GM19025 (cell line): ENCODE results near the gene C2orf81.
"Not testable (repeated sequence)": the region's sequence is repeated elsewhere in the genome, so short reads cannot be mapped to it uniquely, and the experiment has no call there.

ENCODE experiments used
- ATAC-seq: cut with Tn5 transposase; IDR thresholded peaks from one replicate; pipeline ENCODE4 v1.9.1; 2021; ENCODE audit warnings: mild to moderate bottlenecking, low read depth, moderate library complexity; ENCODE audit not compliant: unreplicated experiment

The C2orf81 gene

GRCh38 chr2:74421221-74421870, at the start of gene C2orf81, which contains the start of gene WDR54:
Gene C2orf81, minus strand, starts transcription at chr2:74421619. Its CDS starts 59 bp downstream, at chr2:74421560.
Gene WDR54, plus strand, starts transcription at chr2:74421730. Its CDS starts 424 bp downstream, at chr2:74422154.
- ATAC-seq = peak; percentile 97

- ATAC-seq = not testable (repeated sequence)
These were observed 49.3 kb upstream of the C2orf81 start for GRCh38 chr2:74470742-74471141.

- no peak for ATAC-seq
These were observed 43.0 kb upstream of the C2orf81 start for GRCh38 chr2:74464406-74464805.

GRCh38 chr2:74462786-74463105, 41.3 kb upstream of the C2orf81 start:
- no peak for ATAC-seq

DNA sequence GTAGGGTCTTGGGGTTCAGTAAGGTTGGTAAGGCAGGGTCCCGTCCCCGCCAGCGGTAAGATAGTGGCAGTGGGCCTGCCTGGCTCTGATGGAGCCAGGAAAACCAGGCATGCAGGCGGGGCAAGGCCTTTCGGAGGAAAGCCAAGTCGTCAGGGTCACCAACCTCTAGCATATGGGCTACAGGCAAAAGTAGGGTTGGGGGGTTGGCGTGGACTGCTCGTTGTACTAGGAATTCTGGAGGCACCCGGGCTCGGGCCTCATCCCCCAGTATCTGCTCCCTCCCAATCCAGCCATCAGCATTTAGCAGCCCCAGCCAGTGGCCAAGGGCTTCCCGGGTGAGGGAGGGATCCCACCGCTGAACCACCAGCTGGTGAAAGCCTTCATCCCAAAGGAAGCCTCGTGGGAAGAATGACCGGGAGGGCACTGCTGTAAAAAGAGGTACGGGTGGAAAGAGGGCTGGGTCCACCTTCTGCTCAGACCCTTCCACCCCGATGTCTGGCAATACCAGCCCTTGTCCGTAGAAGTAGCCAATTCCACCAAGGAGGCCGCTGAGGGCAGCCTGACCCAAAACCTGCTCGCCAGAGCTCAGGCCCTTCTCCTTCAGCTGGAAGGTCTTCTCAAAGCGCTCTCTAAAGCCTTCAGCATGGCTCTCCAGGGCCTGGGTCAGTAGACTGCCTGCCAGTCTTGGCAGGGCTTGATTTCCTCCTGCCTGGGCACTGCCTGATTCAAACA, 40.8 kb upstream of the C2orf81 start:
- ATAC-seq = no peak

GRCh38 chr2:74461187-74462053, 40.0 kb upstream of the C2orf81 start:
- no peak for ATAC-seq

DNA sequence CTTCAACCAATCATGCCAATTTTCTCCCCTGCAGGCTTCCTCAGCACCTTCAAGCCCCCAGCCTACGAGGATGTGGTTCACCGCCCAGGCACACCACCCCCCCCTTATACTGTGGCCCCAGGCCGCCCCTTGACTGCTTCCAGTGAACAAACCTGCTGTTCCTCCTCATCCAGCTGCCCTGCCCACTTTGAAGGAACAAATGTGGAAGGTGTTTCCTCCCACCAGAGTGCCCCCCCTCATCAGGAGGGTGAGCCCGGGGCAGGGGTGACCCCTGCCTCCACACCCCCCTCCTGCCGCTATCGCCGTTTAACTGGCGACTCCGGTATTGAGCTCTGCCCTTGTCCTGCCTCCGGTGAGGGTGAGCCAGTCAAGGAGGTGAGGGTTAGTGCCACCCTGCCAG, 38.8 kb upstream of the C2orf81 start:
- ATAC-seq = not testable (repeated sequence)

DNA sequence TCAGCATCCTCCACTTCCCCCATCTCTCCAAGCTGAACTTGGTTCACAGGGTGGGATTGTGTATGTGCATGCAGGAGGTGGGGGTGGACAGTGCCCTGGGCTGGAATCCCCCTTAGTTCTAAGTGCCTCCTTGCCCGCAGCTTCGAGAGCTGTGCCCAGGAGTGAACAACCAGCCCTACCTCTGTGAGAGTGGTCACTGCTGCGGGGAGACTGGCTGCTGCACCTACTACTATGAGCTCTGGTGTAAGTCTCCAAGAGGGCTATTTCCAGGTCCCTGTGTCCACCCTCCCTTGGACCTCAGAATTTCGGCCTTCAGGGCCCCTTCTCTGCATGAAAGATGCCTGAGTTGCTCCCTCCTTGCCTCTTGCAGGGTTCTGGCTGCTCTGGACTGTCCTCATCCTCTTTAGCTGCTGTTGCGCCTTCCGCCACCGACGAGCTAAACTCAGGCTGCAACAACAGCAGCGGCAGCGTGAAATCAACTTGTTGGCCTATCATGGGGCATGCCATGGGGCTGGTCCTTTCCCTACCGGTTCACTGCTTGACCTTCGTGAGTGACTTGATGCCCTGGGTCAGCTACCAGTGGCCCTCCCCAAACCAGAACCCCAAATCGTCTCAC, 38.2 kb upstream of the C2orf81 start:
- ATAC-seq = not testable (repeated sequence)

DNA sequence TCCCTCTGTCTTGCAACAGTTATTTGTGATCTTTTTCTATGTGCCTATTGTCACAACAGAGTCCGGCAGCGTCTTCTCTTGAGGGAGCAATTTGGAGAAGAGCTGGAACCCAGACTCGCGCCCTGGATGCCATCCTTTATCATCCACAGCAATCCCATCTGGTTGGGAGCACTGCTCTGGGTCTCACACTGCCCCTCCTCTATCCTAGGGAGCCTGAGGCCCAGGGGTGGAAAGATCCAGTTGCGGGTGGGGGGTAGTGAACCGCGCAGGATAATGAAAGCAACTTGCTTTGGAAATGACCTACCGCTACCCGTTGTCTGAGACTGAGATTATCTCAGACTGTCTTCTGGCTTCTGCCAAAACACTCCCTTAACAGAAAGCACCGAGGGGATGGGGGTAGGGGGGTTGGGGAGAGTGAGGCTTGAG, 37.5 kb upstream of the C2orf81 start:
- ATAC-seq = no peak

- ATAC-seq = peak; percentile 83
These were observed 36.9 kb upstream of the C2orf81 start, which contains the start of gene WBP1 for GRCh38 chr2:74458132-74458937. Gene WBP1, plus strand, starts transcription at chr2:74458438. Its CDS starts 165 bp downstream, at chr2:74458603.

DNA sequence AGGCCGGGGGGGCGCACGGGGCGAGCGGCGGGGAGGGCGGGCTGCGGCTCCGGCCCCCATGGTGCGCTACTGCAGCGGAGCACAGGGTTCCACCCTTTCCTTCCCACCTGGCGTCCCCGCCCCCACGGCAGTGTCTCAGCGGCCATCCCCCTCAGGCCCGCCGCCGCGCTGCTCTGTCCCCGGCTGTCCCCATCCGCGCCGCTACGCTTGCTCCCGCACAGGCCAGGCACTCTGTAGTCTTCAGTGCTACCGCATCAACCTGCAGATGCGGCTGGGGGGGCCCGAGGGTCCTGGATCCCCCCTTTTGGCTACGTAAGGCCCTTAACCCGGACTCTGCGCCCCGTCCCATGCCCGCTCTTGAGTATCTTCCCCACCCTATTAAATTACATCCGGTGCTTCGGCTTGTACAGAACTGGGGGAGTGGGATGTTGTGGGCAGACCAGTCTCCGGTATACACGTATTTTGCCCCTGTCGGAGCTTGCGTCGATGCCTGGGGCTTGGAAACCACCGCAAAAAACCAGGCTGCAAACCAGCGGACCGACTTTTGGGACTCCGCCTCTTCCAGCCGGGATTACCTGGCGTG, 36.2 kb upstream of the C2orf81 start:
- peak; percentile 21 for ATAC-seq

- ATAC-seq = no peak
These were observed 35.7 kb upstream of the C2orf81 start for GRCh38 chr2:74457129-74457548.

- ATAC-seq = peak; percentile 33
These were observed 33.5 kb upstream of the C2orf81 start, which contains the start of gene INO80B for GRCh38 chr2:74454654-74455511. Gene INO80B, plus strand, starts transcription at chr2:74455087. Its CDS starts 30 bp downstream, at chr2:74455117.

DNA sequence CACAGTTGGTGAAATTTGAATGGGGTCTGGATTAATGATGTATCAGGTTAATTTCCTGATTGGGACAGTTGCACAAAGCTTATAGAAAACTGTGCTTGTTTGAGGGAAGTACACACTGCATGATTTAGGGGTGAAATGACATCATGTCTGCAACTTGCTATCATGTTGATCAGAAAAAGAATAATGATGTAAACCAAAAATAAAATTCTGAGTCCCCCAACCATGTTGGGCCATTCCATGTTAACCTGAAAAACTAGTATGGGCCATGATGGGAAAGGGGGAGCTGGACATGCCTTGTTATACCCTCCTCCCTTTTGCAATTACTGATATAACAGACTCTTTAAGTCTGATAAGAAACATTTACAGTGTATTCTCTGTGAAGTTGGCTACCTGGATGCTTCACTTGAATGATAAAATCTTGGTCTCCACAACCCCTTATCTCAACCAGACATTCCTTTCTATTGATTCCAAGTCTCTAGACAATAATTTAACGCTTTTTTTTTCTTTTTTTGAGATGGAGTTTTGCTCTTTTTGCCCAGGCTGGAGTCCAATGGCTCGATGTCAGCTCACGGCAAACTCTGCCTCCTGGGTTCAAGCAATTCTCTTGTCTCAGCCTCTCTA, 29.3 kb upstream of the C2orf81 start:
- no peak for ATAC-seq

- no peak for ATAC-seq
These were observed 27.4 kb upstream of the C2orf81 start for GRCh38 chr2:74448771-74449170.

DNA sequence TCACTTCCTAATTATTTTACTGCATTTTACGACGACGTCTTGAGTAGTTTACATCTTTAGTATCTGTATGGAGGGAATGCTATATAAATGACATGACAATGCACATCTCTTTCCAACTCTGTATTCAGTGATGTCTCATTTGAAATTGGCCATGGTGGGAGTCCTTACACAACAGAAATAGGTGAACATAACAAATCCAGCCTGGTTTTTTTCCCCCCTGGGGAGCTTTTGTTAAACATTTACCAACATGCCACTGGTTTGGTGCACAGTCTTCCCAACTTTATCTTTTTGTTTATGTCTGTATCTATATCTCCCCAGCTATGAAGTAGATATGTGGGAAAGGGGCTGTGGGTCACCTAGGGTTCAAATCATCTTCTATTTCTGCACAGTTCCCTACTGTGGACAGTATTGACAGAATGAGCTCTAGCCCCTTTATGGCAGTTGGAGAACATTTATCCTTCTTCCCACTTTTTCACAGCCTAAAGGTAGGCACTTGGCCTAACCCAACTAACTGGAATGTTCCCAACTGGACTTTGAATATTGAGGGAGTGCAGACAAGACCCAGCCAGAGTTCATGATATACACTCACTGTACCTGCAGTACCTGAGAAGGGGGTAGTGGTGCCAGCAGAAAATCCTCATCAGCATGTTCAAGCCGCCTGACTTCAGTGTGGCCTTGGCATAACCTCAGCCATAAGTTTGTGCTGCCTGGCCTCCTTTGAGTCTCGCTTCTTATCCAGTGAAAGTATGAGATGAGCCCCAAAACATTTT, 26.0 kb upstream of the C2orf81 start:
- ATAC-seq = no peak
